ELF-1 (cell line): Measurements from ENCODE around the gene SORCS3.
"Not testable (repeated sequence)": the region's sequence is repeated elsewhere in the genome, so short reads cannot be mapped to it uniquely, and the experiment has no call there.

Experiments
- DNase-seq: peaks from one replicate; pipeline ENCODE4 v3.0.0-alpha.2; 2016; ENCODE audit warnings: low read depth, low spot score

SORCS3 gene

GRCh38 chr10:104690101-104690500 is 49.0 kb downstream of the SORCS3 start:
- DNase-seq: no peak

GRCh38 chr10:104690959-104691358 is 49.9 kb downstream of the SORCS3 start:
- no peak for DNase-seq

DNA sequence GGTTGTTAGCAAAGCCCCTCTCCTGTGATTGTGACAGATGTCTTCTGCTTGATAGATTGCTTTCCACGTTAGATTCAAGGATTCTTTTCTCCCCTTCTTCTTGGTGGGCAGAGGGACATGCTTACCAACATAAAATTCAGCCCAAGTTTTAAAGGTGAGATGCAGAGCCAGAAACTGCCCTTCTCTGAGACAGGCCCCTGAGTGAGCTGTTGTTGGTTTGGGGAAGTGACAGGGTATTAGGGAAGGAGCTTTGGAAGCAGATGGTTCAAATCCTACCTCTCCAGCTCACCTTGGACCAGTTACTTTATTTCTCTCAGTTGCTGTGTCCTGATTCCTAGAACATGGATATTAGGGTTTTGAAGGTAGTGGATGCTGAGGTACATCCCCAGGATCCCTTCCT is 53.0 kb downstream of the SORCS3 start:
- no peak for DNase-seq

- not testable (repeated sequence) for DNase-seq
These were observed 62.2 kb downstream of the SORCS3 start for GRCh38 chr10:104703262-104703661.

GRCh38 chr10:104706886-104707285 is 65.8 kb downstream of the SORCS3 start:
- no peak for DNase-seq

DNA sequence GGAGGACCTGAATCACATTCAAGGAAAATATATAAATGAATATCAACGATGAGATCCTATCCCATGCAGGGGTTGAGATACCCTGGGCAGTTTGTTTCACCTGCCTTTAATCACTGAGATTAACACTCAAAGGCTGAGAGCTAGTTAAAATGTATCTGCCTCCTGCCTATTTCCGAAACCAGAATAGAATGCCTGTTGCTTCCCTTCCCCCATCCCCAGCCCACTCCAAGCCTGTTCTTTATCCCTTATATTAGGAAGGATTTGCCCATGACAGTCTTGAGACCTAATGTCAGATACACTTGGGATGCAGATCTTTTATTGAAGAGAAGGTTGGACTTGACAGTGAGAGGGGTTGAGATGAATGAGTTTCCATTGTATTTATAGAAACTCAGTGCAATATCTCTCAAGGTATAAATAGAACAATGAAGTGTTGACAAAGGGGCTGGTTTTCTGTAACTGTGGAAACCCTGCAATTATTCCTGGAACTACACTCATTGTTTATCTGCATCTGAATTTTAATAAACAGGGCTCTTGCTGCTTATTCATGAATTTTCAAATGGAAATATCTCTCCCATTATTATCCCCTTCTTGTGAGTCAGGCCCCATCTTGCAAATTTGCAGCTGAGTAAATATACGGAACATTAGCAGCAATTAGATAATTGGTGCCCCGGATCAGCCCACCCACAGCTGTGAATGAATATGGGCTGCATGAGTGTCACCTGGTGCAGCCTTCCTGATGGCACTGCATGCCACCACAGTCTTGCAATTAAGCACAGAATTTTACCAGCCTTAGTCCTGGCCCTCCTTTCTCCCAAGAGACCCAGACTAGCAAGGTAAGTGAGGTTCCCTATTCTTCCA is 66.7 kb downstream of the SORCS3 start:
- DNase-seq: no peak

- peak; percentile 55 for DNase-seq
These were observed 70.2 kb downstream of the SORCS3 start for GRCh38 chr10:104711302-104711721.

DNA sequence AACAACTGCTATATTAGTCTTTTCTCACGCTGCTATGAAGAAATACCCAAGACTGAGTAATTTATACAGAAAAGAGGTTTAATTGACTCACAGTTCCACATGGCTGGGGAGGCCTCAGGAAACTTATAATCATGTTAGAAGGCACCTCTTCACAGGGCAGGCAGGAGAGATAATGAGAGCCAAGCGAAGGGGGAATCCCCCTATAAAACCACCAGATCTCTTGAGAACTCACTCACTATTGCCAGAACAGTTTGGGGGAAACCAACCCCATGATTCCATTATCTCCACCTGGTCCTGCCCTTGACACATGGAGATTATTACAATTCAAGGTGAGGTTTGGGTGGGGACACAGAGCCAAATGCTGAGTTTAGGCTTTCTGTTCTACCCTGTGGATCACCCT is 89.5 kb downstream of the SORCS3 start:
- DNase-seq: not testable (repeated sequence)

DNA sequence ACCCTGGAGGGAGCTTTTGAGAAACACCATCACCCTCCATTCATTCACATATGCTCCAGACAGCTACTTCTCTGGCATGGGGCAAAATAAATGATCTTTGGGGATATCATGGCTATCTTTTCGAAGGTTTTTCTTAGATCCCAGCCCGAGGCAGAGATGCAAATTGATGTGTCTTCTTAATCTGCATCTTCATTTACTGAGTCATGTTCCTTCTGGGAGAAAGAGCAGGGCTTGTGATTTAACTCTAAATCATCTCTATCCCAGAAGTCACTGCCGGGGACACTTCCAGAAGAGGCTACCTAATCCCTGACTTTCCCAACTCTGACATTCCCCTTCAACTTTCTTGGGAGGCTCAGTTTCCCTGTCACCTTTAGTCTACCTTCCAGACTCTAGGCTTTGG is 90.1 kb downstream of the SORCS3 start:
- no peak for DNase-seq

- DNase-seq: no peak
These were observed 91.1 kb downstream of the SORCS3 start for GRCh38 chr10:104732222-104732621.

GRCh38 chr10:104734433-104734832 is 93.3 kb downstream of the SORCS3 start:
- DNase-seq: no peak

GRCh38 chr10:104735036-104735756 is 94.1 kb downstream of the SORCS3 start:
- DNase-seq: no peak

DNA sequence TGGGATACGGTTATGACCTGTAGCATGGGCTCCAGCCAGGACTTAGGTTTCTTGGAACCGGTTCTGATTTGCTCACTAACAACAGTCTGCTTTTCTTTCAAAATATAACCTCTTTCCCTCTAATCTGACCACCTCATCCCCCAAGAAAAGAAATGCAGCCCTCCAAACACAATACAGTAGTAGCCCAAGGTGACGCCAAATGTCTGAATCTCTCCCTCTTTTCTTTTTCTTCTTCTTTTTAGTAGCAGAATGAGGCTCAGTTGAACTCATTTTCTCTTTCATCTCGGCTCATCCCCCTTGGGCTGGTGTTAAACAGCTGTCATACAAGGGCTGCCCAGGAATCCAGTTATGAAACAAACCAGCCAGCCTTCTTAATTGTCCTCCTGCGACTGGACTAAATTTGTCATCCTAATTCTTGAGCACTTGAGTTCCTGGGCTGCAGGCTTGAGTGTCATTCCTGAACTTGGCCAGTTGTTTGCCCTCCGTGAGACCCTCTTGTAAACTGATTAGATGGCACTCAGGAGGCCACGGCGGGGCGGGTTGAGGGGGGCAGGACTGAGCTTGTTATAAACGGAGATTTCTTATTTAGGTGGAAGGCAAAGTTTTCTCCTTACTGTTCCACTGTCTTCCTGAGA is 94.8 kb downstream of the SORCS3 start:
- no peak for DNase-seq

- DNase-seq: no peak
These were observed 100.0 kb downstream of the SORCS3 start for GRCh38 chr10:104741127-104741526.

- no peak for DNase-seq
These were observed 103.0 kb downstream of the SORCS3 start for GRCh38 chr10:104744052-104744451.

- DNase-seq: no peak
These were observed 109.2 kb downstream of the SORCS3 start for GRCh38 chr10:104750291-104750690.

GRCh38 chr10:104762793-104763192 is 121.7 kb downstream of the SORCS3 start:
- DNase-seq: no peak

DNA sequence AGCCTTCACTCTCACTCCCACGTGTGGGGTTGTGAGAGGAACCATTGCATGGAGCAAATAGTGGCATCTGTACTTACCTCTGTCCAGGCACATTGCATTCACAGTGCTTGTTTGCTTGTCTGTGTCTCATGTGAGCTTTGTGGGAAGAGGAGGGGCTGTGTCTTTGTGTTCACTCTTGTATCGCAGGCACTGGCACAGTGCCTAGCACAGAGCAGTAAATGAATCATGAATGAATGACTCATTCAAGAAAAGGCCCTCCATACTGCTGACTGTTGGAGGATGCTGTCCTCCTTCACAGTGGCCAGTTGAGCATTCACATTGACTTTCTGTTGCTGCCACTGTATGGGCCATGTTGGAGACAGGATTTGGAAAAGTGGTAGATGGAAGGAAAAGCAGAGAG is 125.3 kb downstream of the SORCS3 start:
- DNase-seq: no peak

GRCh38 chr10:104767282-104767681 is 126.2 kb downstream of the SORCS3 start:
- no peak for DNase-seq

- DNase-seq: no peak
These were observed 126.7 kb downstream of the SORCS3 start for GRCh38 chr10:104767745-104768144.

GRCh38 chr10:104773105-104773504 is 132.0 kb downstream of the SORCS3 start:
- no peak for DNase-seq

DNA sequence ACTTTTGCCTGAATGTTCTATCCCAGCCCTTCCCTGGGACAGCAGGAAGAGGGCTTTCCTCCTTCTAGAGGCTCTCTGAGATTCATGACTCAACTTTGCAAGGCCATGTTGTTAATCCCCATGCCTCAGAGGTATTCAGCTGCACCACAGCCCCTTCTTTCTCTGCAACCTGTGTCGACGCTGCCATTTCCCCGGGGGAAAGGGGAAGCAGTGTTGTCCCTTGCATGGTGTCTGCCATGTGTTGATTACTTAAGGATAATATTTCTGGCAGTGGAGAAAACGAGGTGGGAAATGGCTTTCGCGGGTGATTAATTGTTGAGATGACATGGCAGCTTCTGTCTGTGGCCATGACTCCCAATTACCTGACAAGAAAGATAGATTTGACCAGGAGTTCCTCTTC is 133.1 kb downstream of the SORCS3 start:
- DNase-seq: no peak
